HG03439 (cell line): ENCODE results near the gene ARSI.

ENCODE experiments used
- ATAC-seq: cut with Tn5 transposase; IDR thresholded peaks from one replicate; pipeline ENCODE4 v1.9.1; 2021; ENCODE audit warnings: mild to moderate bottlenecking, moderate library complexity; ENCODE audit not compliant: unreplicated experiment

Gene ARSI

GRCh38 chr5:150302301-150303069 is at the start of gene ARSI:
Gene ARSI (minus strand): TSS chr5:150302905. CDS start chr5:150302373, 532 bp downstream.
- ATAC-seq, result no peak

GRCh38 chr5:150350524-150351344 is 48.0 kb upstream of the ARSI start:
- peak; percentile 85 for ATAC-seq

GRCh38 chr5:150349681-150350275 is 47.1 kb upstream of the ARSI start:
- no peak for ATAC-seq

GRCh38 chr5:150347451-150347850 is 44.7 kb upstream of the ARSI start:
- ATAC-seq, result no peak

GRCh38 chr5:150347003-150347402 is 44.3 kb upstream of the ARSI start:
- ATAC-seq, result no peak

GRCh38 chr5:150346592-150346991 is 43.9 kb upstream of the ARSI start:
- no peak for ATAC-seq

GRCh38 chr5:150345716-150346115 is 43.0 kb upstream of the ARSI start:
- ATAC-seq, result no peak

- ATAC-seq, result no peak
Measured at GRCh38 chr5:150343994-150344631, 41.4 kb upstream of the ARSI start.

- ATAC-seq, result no peak
Measured at GRCh38 chr5:150342583-150342982, 39.9 kb upstream of the ARSI start.

GRCh38 chr5:150341989-150342388 is 39.3 kb upstream of the ARSI start:
- no peak for ATAC-seq

GRCh38 chr5:150341331-150341730 is 38.6 kb upstream of the ARSI start:
- ATAC-seq, result no peak

- no peak for ATAC-seq
Measured at GRCh38 chr5:150340614-150341255, 38.0 kb upstream of the ARSI start.

GRCh38 chr5:150339841-150340240 is 37.1 kb upstream of the ARSI start:
- ATAC-seq, result no peak

- no peak for ATAC-seq
Measured at GRCh38 chr5:150339165-150339564, 36.5 kb upstream of the ARSI start.

GRCh38 chr5:150338546-150338945 is 35.8 kb upstream of the ARSI start:
- no peak for ATAC-seq

GRCh38 chr5:150335778-150336177 is 33.1 kb upstream of the ARSI start:
- no peak for ATAC-seq

- ATAC-seq, result no peak
Measured at GRCh38 chr5:150333400-150333799, 30.7 kb upstream of the ARSI start.

- no peak for ATAC-seq
Measured at GRCh38 chr5:150329881-150330876, 27.5 kb upstream of the ARSI start.

- ATAC-seq, result no peak
Measured at GRCh38 chr5:150329038-150329437, 26.3 kb upstream of the ARSI start.

GRCh38 chr5:150328515-150328914 is 25.8 kb upstream of the ARSI start:
- no peak for ATAC-seq
